ENCODE measurements around the gene LRRC41.
"Not testable (repeated sequence)": the region's sequence is repeated elsewhere in the genome, so short reads cannot be mapped to it uniquely, and the experiment has no call there.

LRRC41 gene

GRCh38 chr1:46241733-46242132, 61.7 kb downstream of the LRRC41 start:
- DNase-seq: not testable (repeated sequence)

DNA sequence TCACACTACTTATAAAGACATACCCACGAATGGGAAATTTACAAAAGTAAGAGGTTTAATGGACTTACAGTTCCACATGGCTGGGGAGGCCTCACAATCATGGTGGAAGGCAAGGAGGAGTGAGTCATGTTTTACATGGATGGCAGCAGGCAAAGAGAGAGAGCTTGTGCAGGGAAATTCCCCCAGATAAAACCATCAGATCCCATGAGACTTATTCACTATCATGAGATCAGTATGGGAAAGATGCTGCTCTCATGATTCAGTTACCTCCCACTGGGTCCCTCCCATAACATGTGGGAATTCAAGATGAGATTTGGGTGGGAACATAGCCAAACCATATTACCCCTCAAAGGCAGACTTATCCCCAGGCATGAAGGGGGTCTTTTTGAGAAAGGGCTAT, 64.6 kb downstream of the LRRC41 start:
- not testable (repeated sequence) for DNase-seq

DNA sequence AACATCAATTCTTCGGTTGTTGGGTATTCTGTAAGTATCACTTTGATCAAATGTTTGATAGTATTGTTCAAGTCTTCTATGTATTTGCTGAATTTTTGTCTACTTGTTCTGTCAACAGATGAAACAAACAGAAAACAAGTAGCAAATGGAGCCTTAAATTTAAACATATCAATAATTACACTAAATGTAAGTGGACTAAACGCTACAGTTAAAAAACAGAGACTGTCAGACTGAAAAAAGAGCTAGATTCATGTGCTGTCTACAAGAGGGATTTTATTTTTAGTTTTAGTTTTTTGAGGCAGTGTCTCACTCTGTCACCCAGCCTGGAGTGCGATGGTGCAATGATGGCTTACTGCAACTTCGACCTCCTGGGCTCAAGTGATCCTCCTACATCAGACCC, 66.5 kb downstream of the LRRC41 start:
- DNase-seq: no peak

DNA sequence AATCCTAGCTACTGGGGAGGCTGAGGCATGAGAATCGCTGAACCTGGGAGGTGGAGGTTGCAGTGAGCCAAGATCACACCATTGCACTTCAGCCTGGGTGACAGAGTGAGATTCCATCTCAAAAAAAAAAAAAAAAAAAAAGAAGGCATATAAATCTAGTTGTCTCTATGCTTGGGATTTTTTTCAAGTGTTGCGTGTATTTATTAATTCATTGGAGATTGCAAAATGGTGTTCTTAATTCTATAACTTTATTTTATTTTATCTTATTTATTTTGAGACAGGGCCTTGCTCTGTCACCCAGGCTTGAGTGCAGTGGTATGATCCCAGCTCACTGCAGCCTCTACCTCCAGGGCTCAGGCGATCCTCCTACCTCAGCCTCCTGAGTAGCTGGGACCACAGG, 72.2 kb downstream of the LRRC41 start:
- DNase-seq: not testable (repeated sequence)
